Hematopoietic multipotent progenitor cell treated with erythropoietin and hydrocortisone succinate and interleukin-3 and kit ligand, for 17 days (in vitro differentiated cells): ENCODE measurements around the gene RAPGEF5.

ENCODE experiments used
- DNase-seq: peaks from one replicate; pipeline ENCODE4 v3.0.0-alpha.2; 2015; ENCODE audit warnings: low spot score

RAPGEF5 gene

DNA sequence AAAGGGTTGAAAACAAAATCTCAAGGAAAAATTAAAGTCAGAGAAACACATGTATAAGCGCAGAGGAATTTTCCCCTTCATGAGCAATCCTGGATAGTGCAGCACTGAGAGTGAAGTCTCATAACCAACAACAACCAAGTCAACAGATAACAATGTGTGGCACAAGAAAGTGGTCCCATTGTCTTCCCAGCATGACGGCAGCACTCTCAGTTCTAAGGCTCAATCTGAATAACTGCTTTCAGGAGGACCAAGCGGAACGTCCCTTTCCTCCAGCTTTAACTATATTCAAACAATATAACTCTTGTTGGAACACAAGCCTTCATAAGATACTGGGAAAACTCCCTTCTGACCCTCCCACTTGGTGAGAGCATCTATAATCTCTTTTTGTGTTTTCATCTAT is 137.9 kb downstream of the RAPGEF5 start:
- no peak for DNase-seq

GRCh38 chr7:22216832-22217475 is 140.0 kb downstream of the RAPGEF5 start:
- no peak for DNase-seq

GRCh38 chr7:22216309-22216708 is 140.6 kb downstream of the RAPGEF5 start:
- no peak for DNase-seq

- no peak for DNase-seq
Observed at GRCh38 chr7:22214000-22214399, 143.0 kb downstream of the RAPGEF5 start.

DNA sequence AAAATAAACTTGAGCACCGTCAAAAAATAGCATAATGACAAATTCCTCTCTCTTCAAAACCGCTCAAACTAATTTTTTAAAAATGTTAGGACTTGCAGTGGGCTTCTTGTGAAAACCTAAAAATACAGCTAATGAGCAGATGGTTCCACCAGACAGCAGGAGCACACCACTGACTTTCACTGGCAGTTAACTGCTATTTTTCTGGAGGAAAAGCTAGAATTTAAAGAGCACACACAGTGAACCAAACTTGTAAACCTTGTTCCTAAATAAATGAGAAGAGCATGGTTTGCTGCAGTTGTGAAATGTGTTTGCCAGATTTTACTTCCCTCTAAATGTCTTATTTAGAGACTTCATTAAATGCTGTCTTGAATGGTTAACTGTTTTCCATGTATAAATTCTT is 143.9 kb downstream of the RAPGEF5 start:
- no peak for DNase-seq

DNA sequence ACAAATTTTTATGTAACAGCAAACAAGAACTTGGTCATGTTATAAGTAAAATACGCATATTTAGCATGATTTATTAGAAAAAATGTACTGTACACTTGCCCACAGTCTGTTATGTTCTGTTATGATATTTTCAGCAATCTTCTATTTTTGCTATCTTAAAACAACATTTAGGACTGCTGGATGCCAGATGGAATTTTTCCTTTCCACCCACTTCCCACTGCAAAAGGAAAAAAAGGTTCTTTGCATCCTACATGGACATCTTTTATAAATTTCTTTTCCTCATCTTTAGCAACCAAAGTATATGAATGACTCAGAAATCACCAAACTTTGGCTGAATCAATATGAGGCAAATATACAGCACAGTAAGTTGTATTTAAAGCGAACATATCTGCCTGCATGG is 146.0 kb downstream of the RAPGEF5 start:
- no peak for DNase-seq

DNA sequence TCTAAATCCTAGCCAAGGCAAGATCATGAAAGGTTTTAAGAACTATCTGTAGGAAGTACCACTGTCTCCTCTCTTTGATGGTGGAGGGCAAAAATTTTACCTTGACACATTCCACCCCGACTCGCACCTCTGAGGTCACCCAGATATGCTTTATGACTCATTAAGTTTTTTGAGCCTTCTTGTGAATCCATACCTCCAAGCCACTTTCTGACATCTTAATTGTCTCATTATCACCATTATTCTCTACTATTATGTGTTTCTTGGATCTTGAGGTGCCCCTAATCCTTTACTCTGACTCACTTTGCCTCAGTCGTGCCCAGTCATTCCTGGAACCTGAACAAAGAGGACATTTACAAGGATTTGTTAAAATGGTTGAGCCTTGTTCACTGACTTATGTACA is 146.6 kb downstream of the RAPGEF5 start:
- DNase-seq = no peak

DNA sequence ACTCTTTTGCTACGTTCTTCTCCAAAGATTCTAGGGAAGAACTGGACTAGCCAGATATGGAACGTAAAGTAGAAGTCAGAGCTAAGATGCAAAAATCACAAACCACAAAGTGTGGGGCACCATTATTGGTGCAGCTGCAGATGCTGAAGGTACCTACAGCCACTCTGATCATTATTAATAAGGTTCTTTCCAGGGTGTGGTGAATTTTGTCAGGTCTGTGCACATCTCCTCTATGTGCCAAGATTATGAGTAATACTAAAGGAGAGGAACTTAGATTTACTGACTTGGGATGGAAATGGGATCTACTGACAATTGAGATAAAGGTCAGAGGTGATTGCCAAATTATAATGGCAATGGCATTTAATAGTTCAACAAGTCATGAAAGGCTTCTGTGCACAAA is 148.2 kb downstream of the RAPGEF5 start:
- no peak for DNase-seq

- DNase-seq = no peak
Observed at GRCh38 chr7:22207724-22208225, 149.2 kb downstream of the RAPGEF5 start.

DNA sequence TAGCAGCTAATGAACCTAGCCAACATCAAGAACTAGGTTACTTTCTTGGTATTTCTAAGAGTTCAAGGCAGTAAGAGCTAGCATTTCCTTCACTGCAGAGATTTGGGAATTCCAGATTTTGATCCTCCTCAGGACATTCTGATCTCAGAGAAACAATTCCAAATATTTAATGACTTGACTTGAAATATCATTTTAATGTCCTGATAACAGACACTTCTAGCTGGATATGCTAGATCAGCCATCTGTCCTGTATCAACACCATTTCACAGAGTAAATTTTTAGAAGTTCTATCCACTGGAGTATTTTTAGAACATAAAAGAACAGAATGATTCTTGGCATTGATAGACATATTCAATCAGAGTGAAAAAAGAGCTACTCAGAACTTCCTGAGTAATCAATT is 151.3 kb downstream of the RAPGEF5 start:
- DNase-seq = no peak

DNA sequence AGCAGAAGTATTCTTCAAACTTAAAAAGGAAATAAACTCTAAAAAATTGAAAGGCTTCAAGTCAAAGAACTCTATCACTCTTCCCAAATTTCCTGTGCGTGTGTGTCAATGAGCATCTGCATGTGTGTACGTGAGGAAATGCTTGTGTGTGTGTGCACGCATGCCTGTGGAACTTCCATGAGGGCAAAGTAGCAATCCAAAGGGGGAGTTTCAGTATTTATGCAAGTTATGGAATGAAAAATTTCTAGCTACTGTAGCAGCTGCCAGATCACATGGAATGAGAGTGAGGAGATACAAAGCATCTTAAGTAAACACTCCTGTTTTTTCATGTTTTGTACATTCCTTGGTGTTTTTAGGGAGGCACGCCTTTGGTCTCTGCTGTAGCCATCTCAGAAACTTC is 152.6 kb downstream of the RAPGEF5 start:
- DNase-seq = no peak

GRCh38 chr7:22202141-22202540 is 154.8 kb downstream of the RAPGEF5 start:
- DNase-seq = no peak

DNA sequence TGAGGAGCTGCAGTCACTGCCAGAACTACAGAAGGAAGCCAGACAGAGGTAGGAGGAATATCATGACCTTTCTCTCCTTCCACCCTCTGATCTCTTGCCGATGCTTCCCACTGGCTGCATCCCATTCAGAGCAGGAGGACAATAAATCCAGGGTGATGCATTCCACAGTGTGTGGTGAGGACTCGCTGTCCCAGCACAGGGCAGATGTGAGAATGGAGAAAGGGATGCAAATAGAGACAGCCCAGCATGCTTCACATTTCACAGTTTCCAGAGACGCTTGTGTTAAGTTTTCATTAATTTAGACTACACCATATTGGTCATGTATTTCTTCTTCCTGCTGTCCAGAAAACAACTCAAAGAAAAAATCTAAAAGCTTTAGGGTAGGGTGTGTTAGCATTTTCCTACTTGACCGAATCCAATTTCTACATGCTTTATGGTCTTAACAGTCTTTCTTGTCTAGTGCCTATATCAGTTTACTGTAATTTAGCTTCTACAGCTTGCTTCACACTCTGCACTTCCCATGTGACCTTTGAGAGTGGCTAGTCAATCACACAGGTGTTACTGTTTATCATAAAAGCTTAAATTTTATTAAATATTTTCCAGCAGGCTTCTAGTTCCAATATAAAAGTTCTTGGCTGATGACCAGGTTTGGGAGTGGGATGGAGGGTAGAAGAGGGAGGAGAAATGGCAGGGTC is 155.6 kb downstream of the RAPGEF5 start:
- no peak for DNase-seq

GRCh38 chr7:22200777-22201176 is 156.2 kb downstream of the RAPGEF5 start:
- no peak for DNase-seq

DNA sequence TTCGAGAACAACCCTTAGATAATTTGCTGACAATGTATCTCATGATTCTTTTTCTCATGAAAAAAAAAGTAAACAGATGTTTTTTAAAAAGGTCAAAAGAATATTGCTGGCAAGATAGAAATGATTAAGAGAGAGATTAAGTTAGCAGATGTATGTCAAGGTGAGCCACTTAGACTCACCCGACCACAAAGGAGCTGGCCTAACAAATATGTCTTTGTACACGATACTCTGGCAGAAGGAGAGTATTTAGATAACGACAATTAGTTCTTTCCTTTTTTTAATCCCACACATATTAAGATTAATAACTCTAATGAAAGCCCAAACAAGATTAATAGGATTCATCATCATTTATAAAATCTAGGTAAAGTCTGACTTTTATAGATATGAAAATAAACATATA is 156.7 kb downstream of the RAPGEF5 start:
- no peak for DNase-seq

GRCh38 chr7:22197376-22197775 is 159.6 kb downstream of the RAPGEF5 start:
- DNase-seq = no peak

DNA sequence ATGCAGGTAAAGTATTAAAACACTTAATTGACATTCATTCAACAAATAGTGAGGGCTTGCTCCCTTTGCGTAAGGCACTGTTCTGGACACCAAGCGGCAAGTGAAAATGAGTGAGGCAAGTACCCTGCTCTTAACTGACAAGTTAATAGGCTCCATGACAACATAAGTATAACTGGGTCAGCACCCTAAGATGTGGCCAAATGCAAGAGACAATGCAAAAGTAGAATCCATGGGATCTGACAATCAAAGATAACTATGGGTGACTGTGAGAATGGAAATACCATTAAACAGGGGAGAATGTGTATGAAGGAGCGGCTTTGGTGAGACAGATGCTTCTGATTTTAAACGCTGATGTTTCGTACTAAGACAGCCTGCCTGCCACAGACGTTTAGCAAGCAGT is 160.5 kb downstream of the RAPGEF5 start:
- no peak for DNase-seq

GRCh38 chr7:22195397-22196172 is 161.4 kb downstream of the RAPGEF5 start:
- DNase-seq = no peak

DNA sequence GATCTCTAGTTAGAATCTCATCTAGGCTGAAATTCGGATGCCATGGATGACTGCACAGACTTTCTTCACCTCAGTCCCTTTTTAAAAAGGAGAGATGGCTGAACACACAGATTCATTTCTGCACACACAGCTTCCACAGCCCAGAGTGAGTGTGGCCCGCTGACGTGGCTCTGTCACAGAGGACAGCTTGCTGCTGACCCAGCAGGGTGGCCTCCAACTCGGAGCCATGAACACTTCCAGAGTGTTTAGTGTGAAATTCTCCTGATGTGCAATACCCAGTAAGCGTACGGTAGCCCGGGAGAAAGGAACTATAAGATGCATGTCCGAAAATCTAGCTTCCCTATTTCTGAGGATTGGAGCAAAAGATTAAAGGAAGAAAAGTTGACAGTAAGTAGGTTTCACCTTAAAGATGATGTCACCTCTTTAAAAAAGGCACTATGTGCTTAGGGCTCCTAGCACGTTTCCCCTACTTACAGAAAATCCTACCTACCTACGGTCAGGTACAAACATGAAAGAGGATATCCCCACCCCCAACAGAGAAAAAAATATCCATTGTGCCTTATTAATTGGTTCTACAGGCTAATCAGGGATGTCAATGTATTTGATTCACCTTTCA is 162.2 kb downstream of the RAPGEF5 start:
- no peak for DNase-seq

- DNase-seq = no peak
Observed at GRCh38 chr7:22193450-22193983, 163.4 kb downstream of the RAPGEF5 start.

DNA sequence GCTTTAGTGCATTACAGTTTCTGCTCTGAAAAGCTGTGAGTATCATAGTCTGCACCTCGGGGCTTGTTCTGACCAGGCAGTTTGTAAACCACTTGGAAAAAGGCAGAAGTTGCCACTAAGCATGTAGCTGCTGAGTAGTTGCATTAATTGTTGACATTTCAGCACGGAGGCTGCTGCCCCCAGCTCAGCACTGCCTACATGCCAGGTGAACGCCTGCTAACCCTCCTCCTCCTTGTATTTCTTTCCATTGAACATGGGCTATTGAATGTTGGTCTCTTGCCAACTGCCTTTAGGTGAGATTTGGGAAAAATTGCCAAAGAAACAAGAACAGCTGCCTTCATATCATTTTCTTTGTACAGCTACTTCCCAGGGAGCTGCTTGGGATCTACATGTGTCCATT is 164.2 kb downstream of the RAPGEF5 start:
- no peak for DNase-seq

- no peak for DNase-seq
Observed at GRCh38 chr7:22190736-22191135, 166.2 kb downstream of the RAPGEF5 start.
